GM03348 (cell line): ENCODE data around the gene NKD2.

Source experiments
- DNase-seq: peaks from one replicate; pipeline ENCODE4 v3.0.0; 2012; ENCODE audit warnings: low spot score

NKD2 gene

GRCh38 chr5:1030801-1031271 lies 22.2 kb downstream of the NKD2 start:
- DNase-seq: no peak

DNA sequence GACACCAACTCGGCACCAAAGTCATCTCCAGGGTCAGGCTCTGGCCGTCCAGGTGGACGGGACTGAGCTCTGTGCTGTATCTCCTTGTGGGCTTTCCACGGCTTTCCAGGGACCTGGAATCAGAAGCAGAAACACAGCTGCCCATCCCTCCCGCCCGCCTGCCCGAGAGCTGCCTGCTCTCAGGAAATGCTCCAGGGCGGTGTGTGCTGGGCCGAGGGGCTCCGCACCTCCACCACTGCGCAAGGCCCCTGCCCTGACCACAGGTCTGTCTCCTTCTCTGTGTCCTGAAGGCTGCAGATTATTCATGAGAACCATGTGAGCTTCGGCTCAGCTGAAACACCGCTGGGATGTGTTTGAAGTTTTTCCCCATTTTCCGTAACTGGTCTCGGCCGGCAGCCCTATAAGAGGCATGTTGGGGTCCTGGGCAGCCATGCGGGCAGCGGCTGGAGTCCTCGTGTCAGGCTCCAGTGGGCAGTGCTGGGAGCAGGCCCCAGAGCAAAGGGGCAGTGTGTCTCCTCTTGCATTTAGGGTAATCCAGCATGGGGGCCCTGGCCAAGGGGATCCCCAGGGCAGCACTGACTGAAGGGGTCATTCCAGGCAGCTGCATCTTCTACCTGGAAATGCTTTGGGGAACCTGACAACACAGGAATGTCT lies 22.8 kb downstream of the NKD2 start:
- DNase-seq: no peak

- DNase-seq: no peak
Measured at GRCh38 chr5:1032011-1032410, 23.4 kb downstream of the NKD2 start.

DNA sequence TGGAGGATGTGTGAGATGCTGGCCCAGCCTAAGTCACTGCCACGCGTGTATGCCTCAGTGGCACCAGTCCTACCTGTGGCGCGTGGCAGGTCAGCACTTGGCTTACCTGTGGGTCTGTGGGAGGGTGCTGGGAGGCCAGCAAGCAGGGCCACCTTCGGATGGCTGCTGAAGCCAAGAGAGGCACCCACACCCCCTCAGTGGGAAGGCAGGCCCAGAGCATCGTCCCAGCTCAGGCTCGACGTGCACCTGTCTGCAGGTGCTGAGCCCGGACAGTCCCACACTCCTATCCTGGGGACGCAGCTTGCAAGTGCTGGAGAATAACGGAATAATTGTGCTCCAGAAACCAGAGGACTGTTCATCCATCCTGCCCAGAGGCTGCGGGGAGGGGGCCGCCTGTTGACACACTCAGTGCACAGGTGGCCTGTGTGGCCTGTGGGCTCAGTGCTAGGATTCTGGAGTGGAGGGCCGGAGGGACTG lies 24.0 kb downstream of the NKD2 start:
- DNase-seq: no peak

DNA sequence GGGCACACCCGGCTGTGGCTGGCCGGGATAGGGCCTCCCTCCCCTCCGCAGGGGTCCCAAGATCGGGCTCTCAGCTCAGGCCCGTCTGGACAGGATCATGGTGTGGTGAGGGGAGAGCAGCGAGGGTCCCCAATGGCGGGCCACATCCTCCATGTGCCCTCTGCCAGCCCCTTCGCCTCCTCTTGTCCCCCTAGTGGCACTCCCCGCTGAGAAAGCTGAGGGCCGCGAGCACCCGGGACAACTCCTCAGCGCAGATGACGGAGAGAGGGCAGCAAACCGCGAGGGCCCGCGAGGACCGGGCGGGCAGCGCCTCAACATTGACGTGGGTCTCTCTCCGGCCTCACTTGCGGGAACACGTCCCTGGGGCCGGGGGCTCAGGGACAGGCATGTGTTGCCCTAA lies 24.6 kb downstream of the NKD2 start:
- no peak for DNase-seq

DNA sequence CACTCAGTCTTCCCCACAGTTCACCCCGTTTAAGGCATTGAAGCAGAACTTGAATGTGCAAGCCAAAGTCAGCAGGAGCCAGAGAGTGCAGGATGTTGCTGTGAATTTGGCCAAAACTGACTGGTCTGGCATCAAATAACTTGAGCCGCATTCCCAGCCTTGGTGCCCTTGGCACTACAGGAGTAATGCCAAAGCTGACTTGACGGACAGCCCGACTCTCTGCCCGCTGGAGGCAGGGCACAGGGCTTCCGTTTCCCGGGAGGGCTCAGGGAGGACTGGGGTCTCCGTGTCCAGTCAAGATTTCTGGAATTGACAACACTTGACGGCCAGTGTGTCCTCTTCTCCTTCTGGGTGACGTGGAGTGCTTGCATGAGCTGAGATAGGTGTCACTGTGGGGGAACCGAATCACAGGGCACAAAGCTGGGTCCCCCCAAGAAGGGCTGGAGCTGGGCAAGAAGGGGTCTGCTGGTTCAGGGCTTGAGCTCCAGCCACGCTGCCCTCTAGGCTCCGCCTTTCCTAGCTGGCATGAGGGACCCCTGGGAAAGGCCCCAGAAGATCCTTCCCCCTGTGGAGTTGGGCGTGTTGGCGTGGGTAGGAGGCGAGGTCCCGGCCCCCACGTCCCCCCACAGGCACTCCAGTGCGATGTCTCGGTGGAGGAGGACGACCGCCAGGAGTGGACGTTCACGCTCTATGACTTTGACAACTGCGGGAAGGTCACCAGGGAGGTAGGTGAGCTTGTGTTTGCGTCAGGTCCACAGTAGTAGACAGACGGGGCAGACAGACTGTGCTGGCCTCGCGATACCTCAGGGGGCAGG lies 25.2 kb downstream of the NKD2 start:
- DNase-seq: no peak

DNA sequence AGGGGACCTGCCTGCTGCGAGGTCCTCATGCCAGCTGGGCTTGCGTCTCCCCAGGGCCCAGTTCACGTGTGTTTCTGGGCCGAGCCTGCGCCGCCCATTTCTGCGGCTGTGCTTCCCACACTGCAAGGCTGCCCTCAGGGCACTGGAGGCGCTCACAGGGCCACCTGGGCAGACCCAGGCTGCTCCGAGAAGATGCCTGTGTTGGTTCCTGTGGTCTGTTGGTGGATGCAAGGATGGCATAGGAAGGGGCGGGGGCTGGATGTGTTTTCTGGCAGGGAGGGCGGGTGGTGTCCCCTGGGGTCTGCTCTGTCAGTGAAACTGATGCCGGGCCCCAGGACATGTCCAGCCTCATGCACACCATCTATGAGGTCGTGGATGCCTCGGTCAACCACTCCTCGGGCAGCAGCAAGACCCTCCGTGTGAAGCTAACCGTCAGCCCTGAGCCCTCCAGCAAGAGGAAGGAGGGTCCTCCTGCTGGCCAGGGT lies 25.9 kb downstream of the NKD2 start:
- DNase-seq: no peak

DNA sequence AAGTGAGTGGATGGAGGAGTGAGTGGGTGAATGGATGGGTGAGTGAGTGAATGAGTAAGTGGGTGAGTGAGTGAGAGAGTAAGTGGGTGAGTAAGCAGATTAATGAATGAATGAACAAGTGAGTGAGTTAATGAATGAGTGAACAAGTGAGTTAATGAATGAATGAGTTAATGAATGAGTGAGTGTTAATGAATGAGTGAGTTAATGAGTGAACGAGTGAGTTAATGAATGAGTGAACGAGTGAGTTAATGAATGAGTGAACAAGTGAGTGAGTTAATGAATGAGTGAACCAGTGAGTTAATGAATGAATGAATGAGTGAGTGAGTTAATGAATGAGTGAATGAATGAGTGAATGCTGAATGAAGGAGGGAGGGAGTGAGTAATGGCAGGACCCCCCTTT lies 26.4 kb downstream of the NKD2 start:
- DNase-seq: no peak

- no peak for DNase-seq
Measured at GRCh38 chr5:1035421-1036405, 27.1 kb downstream of the NKD2 start.

DNA sequence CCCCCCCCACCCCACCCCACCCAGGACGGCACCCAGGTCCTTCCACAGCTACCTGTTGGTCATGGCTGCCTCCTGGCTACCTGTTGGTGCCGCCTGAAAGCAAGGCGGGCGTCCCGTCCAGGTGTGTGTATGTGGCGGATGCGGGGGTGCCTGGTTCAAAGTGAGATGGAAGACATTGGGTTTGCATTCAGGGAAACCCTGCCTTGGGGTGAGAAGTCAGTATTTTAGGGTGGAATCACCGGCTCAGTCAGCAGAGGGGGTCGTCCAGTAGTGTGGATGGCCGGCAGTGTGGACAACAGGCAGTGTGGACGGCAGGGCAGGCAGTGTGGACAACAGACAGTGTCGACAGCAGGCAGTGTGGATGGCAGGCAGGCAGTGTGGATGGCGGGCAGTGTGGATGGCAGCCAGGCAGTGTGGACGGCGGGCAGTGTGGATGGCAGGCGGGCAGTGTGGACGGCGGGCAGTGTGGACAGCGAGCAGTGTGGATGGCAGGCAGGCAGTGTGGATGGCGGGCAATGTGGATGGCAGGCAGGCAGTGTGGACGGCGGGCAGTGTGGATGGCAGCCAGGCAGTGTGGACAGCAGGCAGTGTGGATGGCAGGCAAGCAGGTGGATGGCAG lies 28.0 kb downstream of the NKD2 start:
- no peak for DNase-seq

- DNase-seq: no peak
Measured at GRCh38 chr5:1037123-1037670, 28.6 kb downstream of the NKD2 start.

DNA sequence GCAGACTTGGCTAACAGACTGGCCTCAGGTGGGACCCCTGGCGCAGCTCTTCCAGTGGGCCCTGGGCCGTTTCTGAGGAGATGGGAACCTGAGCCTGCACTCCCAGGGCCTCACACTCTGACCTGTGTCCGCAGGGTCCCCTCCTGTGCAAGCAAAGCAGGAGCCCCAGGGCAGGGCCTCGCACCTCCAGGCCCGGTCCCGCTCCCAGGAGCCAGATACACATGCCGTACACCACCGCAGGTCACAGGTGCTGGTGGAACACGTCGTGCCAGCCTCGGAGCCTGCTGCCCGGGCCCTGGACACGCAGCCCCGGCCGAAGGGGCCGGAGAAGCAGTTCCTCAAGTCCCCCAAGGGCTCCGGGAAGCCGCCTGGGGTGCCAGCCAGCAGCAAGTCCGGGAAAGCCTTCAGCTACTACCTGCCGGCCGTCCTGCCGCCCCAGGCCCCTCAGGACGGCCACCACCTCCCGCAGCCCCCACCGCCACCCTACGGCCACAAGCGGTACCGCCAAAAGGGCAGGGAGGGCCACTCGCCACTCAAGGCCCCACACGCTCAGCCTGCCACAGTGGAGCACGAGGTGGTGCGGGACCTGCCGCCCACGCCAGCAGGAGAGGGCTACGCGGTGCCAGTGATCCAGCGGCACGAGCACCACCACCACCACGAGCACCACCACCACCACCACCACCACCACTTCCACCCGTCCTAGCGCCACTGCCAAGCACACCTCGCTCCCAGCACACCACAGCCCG lies 29.2 kb downstream of the NKD2 start:
- no peak for DNase-seq

GRCh38 chr5:1038417-1039209 lies 30.0 kb downstream of the NKD2 start:
- DNase-seq: no peak

DNA sequence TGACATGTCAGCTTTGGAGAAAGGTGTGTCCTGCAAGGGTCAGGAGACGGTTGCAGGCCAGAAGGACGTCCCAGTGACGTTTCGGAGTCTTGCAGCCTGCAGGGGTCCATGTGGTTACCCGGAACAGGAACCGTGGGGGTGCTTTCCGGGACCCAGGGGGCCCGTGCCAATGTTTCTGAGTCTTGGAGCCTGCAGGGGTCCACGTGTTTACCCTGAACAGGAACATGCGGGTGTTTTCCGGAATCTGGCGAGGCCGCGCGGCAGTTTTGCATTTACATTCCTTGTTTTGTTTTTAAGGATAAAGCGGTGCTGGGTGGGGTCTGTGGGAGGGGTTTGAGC lies 30.6 kb downstream of the NKD2 start:
- no peak for DNase-seq

DNA sequence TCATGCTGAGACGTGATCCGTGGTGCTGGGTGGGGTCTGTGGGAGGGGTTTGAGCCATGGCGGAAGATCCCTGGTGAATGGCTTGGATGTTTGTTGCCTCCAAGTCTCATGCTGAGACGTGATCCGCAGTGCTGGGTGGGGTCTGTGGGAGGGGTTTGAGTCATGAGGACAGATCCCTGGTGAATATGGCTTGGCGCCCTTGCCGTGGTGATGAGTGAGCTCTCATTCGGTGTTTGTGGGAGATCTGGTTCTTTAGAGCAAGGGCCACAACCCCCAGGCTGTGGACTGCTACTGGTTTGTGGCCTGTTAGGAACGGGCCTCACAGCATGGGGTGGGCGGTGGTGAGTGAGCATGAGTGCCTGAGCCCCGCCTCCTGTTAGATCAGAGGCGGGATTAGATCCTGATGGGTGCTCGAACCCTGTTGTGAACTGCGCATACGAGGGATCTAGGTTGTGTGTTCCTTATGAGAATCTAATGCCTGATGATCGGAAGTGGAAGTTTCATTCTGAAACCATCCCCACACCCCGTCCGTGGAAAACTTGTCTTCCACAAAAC lies 31.2 kb downstream of the NKD2 start:
- no peak for DNase-seq

DNA sequence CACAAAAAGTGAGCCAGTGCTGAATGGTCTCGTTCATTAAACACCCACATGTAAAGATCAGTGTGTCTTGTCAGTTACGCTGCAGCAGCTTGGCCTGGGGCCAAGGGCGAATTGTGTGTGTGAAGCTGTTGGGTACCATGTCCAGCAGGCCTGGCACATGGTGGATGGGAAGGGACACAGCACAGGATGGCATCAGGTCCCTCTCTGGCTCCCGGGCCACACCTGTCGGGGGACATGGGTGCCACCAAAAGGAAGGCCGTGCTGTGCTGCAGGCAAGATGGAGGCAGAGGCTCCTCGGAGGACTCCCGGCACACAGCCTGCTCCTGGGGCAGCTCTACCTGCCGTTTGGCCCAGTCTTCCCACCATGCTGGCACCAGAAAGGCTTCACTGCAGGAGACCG lies 32.0 kb downstream of the NKD2 start:
- no peak for DNase-seq

DNA sequence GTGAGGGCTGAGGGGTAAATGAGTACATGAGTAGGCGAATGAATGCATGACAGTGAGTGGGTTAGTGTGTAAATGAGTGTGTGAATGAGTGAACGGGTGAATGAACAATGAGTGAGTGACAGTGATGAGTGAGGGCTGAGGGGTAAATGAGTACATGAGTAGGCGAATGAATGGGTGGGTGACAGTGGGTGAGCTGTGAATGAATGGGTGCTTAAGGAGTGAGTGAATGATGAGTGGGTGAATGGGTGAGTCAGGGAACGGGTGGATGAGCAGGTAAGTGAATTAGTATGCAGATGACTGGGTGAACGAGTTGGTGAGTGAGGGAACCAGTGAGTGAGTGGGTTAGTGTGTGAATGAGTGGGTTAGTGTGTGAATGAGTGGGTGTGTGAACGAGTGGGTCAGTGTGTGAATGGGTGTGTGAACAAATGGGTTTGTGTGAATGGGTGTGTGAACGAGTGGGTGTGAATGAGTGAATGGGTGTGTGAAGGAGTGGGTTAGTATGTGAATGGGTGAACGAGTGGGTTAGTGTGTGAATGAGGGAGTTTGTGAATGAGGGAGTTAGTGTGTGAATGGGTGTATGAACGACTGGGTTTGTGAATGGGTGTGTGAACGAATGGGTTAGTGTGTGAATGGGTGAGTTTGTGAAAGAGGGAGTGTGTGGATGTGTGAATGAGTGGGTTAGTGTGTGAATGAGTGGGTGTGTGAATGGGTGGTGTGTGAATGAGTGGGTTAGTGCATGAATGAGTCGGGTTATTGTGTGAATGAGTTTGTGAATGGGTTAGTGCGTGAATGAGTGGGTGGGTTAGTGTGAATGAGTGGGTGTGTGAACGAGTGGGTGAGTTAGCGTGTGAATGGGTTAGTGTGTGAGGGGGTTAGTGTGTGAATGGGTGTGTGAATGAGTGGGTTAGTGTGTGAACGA lies 32.9 kb downstream of the NKD2 start:
- no peak for DNase-seq

- no peak for DNase-seq
Measured at GRCh38 chr5:1042626-1043025, 34.0 kb downstream of the NKD2 start.

- DNase-seq: no peak
Measured at GRCh38 chr5:1043327-1043726, 34.7 kb downstream of the NKD2 start.
